ENCODE data around the gene USP48. TPM values are rescaled to one million over a fixed set of nuclear protein-coding genes. Genes with fewer than 3 reads are reported as not detected.

The USP48 gene
- total RNA-seq, 4 donors from 2014 or later = 23.1 to 92.5 (median 64.4) TPM

DNA sequence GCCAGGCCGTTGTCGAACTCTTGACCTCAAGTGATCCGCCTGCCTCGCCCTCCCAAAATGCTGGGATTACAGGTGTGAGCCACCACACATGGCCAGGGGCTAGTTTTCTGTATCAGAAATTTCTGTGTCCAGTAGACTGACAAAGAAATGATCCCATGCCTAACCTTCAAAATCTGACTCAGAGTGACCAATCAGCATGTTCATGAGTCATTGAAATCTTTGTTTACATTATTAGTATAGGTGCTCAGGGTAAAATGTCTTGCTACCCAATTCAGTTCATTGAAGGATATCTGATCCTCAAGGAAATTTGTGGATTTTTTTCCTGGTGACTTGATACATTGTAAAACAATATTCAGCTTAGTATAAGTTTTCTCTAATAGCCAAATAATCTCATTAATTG is 18.2 kb upstream of the USP48 start:
- Histone ChIP-seq H3K27me3 (no peaks in the 10 kb centered on the region), H3K4me3 (no peak overlapping the region), H3K9me3 (no peaks in the 10 kb centered on the region), H3K36me3 (no peaks in the 10 kb centered on the region), H3K27ac (no peak overlapping the region), H3K4me1 (no peaks in the 10 kb centered on the region)
- no peak for DNase-seq
- intact Hi-C loops (cut with DNase I; ENCODE audit: low total_unique reads) = no loop called here
- TF ChIP-seq, protein P1, sequence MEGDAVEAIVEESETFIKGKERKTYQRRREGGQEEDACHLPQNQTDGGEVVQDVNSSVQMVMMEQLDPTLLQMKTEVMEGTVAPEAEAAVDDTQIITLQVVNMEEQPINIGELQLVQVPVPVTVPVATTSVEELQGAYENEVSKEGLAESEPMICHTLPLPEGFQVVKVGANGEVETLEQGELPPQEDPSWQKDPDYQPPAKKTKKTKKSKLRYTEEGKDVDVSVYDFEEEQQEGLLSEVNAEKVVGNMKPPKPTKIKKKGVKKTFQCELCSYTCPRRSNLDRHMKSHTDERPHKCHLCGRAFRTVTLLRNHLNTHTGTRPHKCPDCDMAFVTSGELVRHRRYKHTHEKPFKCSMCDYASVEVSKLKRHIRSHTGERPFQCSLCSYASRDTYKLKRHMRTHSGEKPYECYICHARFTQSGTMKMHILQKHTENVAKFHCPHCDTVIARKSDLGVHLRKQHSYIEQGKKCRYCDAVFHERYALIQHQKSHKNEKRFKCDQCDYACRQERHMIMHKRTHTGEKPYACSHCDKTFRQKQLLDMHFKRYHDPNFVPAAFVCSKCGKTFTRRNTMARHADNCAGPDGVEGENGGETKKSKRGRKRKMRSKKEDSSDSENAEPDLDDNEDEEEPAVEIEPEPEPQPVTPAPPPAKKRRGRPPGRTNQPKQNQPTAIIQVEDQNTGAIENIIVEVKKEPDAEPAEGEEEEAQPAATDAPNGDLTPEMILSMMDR (IDR thresholded peaks at IDR 0.05) = no peak
- no peak for TF ChIP-seq POLR2A (IDR thresholded peaks at IDR 0.05)

DNA sequence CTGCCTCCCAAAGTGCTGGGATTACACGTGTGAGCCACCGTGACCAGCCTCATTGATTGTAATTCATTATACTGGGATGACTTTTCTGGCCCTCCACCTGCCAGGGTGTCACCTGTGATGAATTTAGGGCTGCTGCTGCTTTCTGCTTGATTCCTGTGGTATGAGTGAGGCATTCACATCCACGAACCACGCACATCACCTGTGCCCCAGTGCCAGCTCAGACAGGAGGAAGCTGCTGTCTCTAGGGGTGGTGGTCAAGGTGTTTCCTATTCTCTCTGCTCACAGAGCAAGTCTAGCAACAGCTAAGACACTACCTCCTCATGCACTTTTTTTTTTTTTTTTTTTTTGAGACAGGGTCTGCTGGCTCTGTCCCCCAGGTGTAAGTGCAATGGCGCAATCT is 16.8 kb upstream of the USP48 start:
- Histone ChIP-seq H3K27ac (no peak overlapping the region), H3K36me3 (no peaks in the 10 kb centered on the region), H3K27me3 (no peaks in the 10 kb centered on the region), H3K9me3 (no peaks in the 10 kb centered on the region), H3K4me1 (no peaks in the 10 kb centered on the region), H3K4me3 (no peak overlapping the region)
- DNase-seq = no peak
- intact Hi-C loops (cut with DNase I; ENCODE audit: low total_unique reads) = no loop called here
- TF ChIP-seq, protein P1 (IDR thresholded peaks at IDR 0.05) = no peak
- no peak for TF ChIP-seq POLR2A (IDR thresholded peaks at IDR 0.05)

DNA sequence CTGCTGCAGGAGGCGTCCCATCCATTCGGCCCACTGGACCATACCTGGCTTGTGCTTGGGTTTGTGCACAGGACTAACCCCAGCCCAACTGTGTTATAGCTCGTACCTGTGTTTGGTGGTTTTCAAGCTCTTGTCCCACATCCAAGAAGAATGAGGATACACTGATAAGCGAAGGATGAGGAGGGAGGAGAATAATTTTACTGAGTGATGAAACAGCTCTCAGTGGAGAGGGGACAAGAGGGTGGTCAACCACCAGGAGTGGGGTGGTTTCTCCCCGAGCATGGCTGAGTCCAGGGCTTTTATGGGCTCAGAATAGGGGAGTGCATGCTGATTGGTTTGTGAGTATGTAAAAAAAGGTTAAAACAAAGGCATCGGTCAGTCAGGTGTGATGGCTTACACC is 12.1 kb upstream of the USP48 start:
- H3K36me3 ChIP-seq = no peaks in the 10 kb centered on the region
- H3K27ac ChIP-seq = no peak overlapping the region
- DNase-seq = no peak
- no peaks in the 10 kb centered on the region for H3K4me1 ChIP-seq
- H3K27me3 ChIP-seq = no peaks in the 10 kb centered on the region
- TF ChIP-seq, protein P1 (IDR thresholded peaks at IDR 0.05) = no peak
- TF ChIP-seq POLR2A (IDR thresholded peaks at IDR 0.05) = no peak
- no peak overlapping the region for H3K4me3 ChIP-seq
- no peaks in the 10 kb centered on the region for H3K9me3 ChIP-seq
- intact Hi-C loops (cut with DNase I; ENCODE audit: low total_unique reads) = no loop called here

DNA sequence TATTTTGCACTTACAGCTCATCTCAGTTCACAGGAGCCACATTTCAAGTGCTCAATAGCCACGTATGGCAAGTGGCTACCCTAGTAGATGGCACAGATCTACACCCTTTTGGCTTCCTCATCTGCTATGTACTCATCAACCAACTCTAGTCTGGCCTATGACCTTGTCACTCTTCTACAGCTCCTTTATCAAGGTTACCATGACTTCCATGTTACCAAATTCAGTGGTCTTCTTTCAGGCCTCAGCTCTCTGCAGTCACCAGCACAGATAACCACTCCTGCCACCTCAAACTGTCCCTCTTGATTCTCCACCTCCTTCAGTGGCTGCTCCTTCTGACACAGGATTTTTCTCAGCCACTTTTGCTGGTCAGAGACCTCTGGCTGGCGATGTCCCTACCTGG is 11.7 kb upstream of the USP48 start:
- Histone ChIP-seq H3K4me3 (no peak overlapping the region), H3K9me3 (no peaks in the 10 kb centered on the region), H3K36me3 (no peaks in the 10 kb centered on the region), H3K27ac (no peak overlapping the region), H3K4me1 (no peaks in the 10 kb centered on the region), H3K27me3 (no peaks in the 10 kb centered on the region)
- no peak for TF ChIP-seq POLR2A (IDR thresholded peaks at IDR 0.05)
- TF ChIP-seq, protein P1 (IDR thresholded peaks at IDR 0.05) = no peak
- intact Hi-C loops (cut with DNase I; ENCODE audit: low total_unique reads) = no loop called here
- no peak for DNase-seq

DNA sequence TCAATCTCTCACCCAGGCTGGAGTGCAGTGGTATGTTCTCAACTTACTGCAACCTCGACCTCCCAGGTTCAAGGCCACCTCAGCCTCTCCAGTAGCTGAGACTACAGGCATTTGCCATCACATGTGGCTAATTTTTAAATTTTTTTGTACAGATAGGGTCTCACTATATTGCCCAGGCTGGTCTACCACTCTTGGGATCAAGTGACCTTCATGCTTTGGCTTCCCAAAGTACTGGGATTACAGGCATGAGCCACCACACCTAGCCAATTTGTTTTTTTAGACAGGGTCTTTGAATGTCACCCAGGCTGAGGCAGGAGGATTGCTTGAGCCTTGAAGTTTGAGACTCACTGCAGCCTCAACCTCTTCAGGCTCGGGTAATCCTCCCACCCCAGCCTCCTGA is 10.2 kb upstream of the USP48 start:
- TF ChIP-seq, protein P1 (IDR thresholded peaks at IDR 0.05) = no peak
- no peak for TF ChIP-seq POLR2A (IDR thresholded peaks at IDR 0.05)
- Histone ChIP-seq H3K36me3 (no peaks in the 10 kb centered on the region), H3K4me3 (no peak overlapping the region), H3K27ac (no peak overlapping the region), H3K9me3 (no peaks in the 10 kb centered on the region), H3K4me1 (no peaks in the 10 kb centered on the region), H3K27me3 (no peaks in the 10 kb centered on the region)
- DNase-seq = no peak
- intact Hi-C loops (cut with DNase I; ENCODE audit: low total_unique reads) = no loop called here
